Gastroesophageal sphincter (tissue), 4 donors: ENCODE measurements around the gene POLR3K. TPM values are rescaled to one million over a fixed set of nuclear protein-coding genes. Genes with fewer than 3 reads are reported as not detected.
"Not testable (repeated sequence)": the region's sequence is repeated elsewhere in the genome, so short reads cannot be mapped to it uniquely, and the experiment has no call there.

Source experiments
- ATAC-seq: fragments of 150-250 bp; one replicate; pipeline ENCODE4 v1.9.1; 2016; ENCODE audit warnings: mild to moderate bottlenecking, moderate library complexity
- H3K27ac ChIP-seq, 4 donors: fragments of 200-600 bp; sonication (generic) in 3 of 4; 1 replicate in 3 of 4; 2 replicates in 1 of 4; pipeline ENCODE4 v1.5.1; 2016 to 2019
- H3K27me3 ChIP-seq: fragments of 200-600 bp; sonication (generic); one replicate; pipeline ENCODE4 v1.5.1; 2019
- H3K36me3 ChIP-seq, 2 donors: fragments of 200-600 bp; sonication (generic); one replicate each; pipeline ENCODE4 v1.5.1; 2019; ENCODE audit warnings: control low read depth in 1 of 2
- H3K4me1 ChIP-seq, 3 donors: fragments of 200-600 bp; sonication (generic); 1 replicate in 2 of 3; 2 replicates in 1 of 3; pipeline ENCODE4 v1.5.1; 2016 to 2019; ENCODE audit warnings: control low read depth in 2 of 3
- H3K4me3 ChIP-seq, 2 donors: fragments of 200-600 bp; sonication (generic); one replicate each; pipeline ENCODE4 v1.5.1; 2019; ENCODE audit warnings: mild to moderate bottlenecking in 1 of 2, moderate library complexity in 1 of 2
- H3K9me3 ChIP-seq, 3 donors: fragments of 200-600 bp; sonication (generic); one replicate each; pipeline ENCODE4 v1.5.1; 2017 to 2019; ENCODE audit warnings: control low read depth in 2 of 3
- CTCF ChIP-seq, 4 experiments: fragments of 200-600 bp in 2 of 4; fragments of 450-650 bp in 2 of 4; sonication (generic) in 1 of 4; IDR thresholded peaks; one replicate each; pipeline ENCODE4 v1.5.1; 2017 to 2019; ENCODE audit warnings: antibody characterized with exemption in 4 of 4, mild to moderate bottlenecking in 2 of 4, moderate library complexity in 2 of 4
- EP300 ChIP-seq: sonication (generic); formaldehyde crosslinking; IDR thresholded peaks from one replicate; pipeline ENCODE4 v1.6.1; 2017; ENCODE audit warnings: antibody characterized with exemption, mild to moderate bottlenecking
- POLR2A ChIP-seq, 2 donors: fragments of 450-650 bp; IDR thresholded peaks; one replicate each; pipeline ENCODE4 v1.6.1; 2017; ENCODE audit warnings: antibody characterized with exemption in 2 of 2, mild to moderate bottlenecking in 2 of 2, moderate library complexity in 1 of 2
- POLR2AphosphoS5 ChIP-seq: sonication (generic); formaldehyde crosslinking; IDR thresholded peaks from one replicate; pipeline ENCODE4 v1.6.1; 2017; ENCODE audit warnings: antibody characterized with exemption
- whole genome bisulfite sequencing, 2 donors: methylation state at CpG; one replicate each; pipeline ENCODE4 v1.1.5; 2018; ENCODE audit warnings: low coverage in 1 of 2; 5-methylcytosine and 5-hydroxymethylcytosine counted together
- total RNA-seq, 4 donors: library from RNA; depleted of rRNA; stranded (reverse); fragments of >200 nt; gene quantifications; one replicate each; pipeline ENCODE4 v1.1.0, GENCODE V29; 2016

POLR3K gene
- total RNA-seq, 4 donors from 2014 or later: 2.6 to 5.1 (median 4.5) TPM

- 91 to 93% methylated on average over 6 to 7 of the region's 7 CpGs for WGBS, 2 donors
- Histone ChIP-seq H3K36me3 (peaks cover 0 to 63% of the 10 kb centered on the region in 2 donors), H3K27ac (no peak overlapping the region), H3K4me1 (peaks cover 0 to 17% (median 0%) of the 10 kb centered on the region in 3 donors), H3K27me3 (no peaks in the 10 kb centered on the region), H3K9me3 (no peaks in the 10 kb centered on the region), H3K4me3 (no peak overlapping the region)
- TF ChIP-seq POLR2AphosphoS5: no peak
- TF ChIP-seq POLR2A (IDR thresholded peaks at IDR 0.05): no peak
- TF ChIP-seq CTCF (IDR thresholded peaks at IDR 0.05): no peak
- no peak for TF ChIP-seq EP300
- ATAC-seq: no peak
Measured at GRCh38 chr16:47234-47633, 6.2 kb downstream of the POLR3K start.

GRCh38 chr16:46510-46909, 6.9 kb downstream of the POLR3K start:
- H3K36me3 ChIP-seq: peaks cover 0 to 66% of the 10 kb centered on the region in 2 donors
- WGBS, 2 donors: 93 to 100% methylated on average over 2 to 7 of the region's 7 CpGs
- not testable (repeated sequence) for H3K4me1 ChIP-seq, ATAC-seq, H3K9me3 ChIP-seq, H3K27me3 ChIP-seq, H3K27ac ChIP-seq, H3K4me3 ChIP-seq

- WGBS, 2 donors: 86 to 87% methylated on average over 3 to 5 of the region's 5 CpGs
- Histone ChIP-seq H3K36me3 (peaks cover 0 to 64% of the 10 kb centered on the region in 2 donors), H3K27ac (no peak overlapping the region)
Measured at GRCh38 chr16:45454-45853, 8.0 kb downstream of the POLR3K start.

GRCh38 chr16:44655-45054, 8.8 kb downstream of the POLR3K start:
- H3K27ac ChIP-seq: no peak overlapping the region
- no peaks in the 10 kb centered on the region for H3K27me3 ChIP-seq
- no peak for TF ChIP-seq EP300
- no peak for TF ChIP-seq CTCF (IDR thresholded peaks at IDR 0.05)
- no peak for TF ChIP-seq POLR2A (IDR thresholded peaks at IDR 0.05)
- no peak for TF ChIP-seq POLR2AphosphoS5
- ATAC-seq: no peak
- H3K4me1 ChIP-seq: no peaks in the 10 kb centered on the region
- no peak overlapping the region for H3K4me3 ChIP-seq
- no peaks in the 10 kb centered on the region for H3K9me3 ChIP-seq
- 97 to 98% methylated on average over 8 of the region's 8 CpGs for WGBS, 2 donors
- H3K36me3 ChIP-seq: peaks cover 0 to 61% of the 10 kb centered on the region in 2 donors

More at GRCh38 chr16:45454-45853, 8.0 kb downstream of the POLR3K start:
- Histone ChIP-seq H3K4me1 (no peaks in the 10 kb centered on the region), H3K27me3 (no peaks in the 10 kb centered on the region), H3K4me3 (no peak overlapping the region), H3K9me3 (no peaks in the 10 kb centered on the region)
- no peak for ATAC-seq
- TF ChIP-seq CTCF (IDR thresholded peaks at IDR 0.05) (no peak), POLR2A (IDR thresholded peaks at IDR 0.05) (no peak), EP300 (no peak), POLR2AphosphoS5 (no peak)

- ATAC-seq: no peak
Measured at GRCh38 chr16:43294-43693, 10.1 kb downstream of the POLR3K start.

More at GRCh38 chr16:43294-43693, 10.1 kb downstream of the POLR3K start:
- peaks cover 0 to 51% of the 10 kb centered on the region in 2 donors for H3K36me3 ChIP-seq
- no peak overlapping the region for H3K4me3 ChIP-seq
- TF ChIP-seq POLR2AphosphoS5 (no peak), EP300 (no peak), POLR2A (IDR thresholded peaks at IDR 0.05) (no peak), CTCF (IDR thresholded peaks at IDR 0.05) (no peak)
- WGBS, 2 donors: 68% methylated on average over 5 of the region's 5 CpGs; no CpG with 5 or more reads in 1 of the 2 donors
- H3K4me1 ChIP-seq: no peaks in the 10 kb centered on the region
- no peaks in the 10 kb centered on the region for H3K9me3 ChIP-seq
- H3K27ac ChIP-seq: no peak overlapping the region
- no peaks in the 10 kb centered on the region for H3K27me3 ChIP-seq
